ENCODE results near the gene OTOA.
"Not testable (repeated sequence)": the region's sequence is repeated elsewhere in the genome, so short reads cannot be mapped to it uniquely, and the experiment has no call there.

Gene OTOA

DNA sequence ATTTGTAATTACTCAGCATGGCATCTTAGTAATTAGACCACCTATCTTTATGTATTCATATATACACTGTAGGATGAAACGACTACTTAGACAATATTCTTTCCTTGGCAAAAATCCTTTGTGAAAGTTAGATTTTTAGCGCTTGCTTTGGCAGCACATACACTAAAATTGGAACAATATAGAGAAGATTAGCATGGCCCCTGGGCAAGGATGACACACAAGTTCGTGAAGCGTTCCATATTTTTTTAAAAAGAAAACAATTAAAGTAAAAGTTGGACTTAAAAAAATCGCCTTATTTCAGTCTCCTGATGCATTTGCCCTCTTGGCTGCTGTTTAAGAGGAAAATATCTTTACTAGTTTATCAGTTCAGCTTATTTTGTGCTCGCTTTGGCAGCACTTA, 21.9 kb upstream of the OTOA start:
- no peak for DNase-seq (ENCODE audit: low read depth in 2 of 2)

DNA sequence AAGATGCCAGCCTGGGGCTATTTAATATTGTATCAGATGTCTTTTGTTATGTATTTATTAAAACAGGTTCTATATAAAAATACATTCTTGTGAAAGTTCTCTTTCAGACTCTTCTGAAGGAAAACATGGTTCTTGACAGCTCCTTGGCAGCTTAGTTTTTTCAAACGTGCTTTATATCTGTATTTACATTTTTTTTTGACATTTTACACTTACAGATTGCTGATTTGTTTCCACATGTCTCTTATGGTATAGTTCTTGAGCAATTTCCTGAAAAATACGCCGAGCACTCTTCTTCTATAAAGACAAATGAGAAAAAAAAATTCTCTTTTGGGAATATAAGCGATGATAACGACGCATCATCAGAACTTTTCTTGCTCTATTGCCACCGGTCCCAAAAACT, 20.9 kb upstream of the OTOA start:
- DNase-seq (ENCODE audit: low read depth in 2 of 2), result no peak

DNA sequence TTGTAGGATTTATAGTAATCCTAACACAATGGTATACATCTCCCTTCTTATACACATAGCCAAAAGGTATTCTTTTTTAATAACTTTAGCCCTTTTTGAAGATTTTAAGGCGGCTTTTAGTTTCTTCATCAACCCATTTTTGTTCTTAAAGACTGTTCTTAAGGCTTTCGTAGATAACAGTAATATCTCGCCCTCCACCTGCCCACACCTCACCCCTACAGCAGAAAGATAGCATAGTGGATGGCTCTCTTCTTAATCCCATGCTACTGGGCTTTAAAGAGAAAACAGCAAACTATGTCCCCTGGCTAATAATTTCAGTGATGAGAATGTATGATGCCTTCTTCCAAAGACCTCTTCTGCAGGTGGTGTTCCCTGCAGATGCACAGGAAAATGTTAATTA, 20.0 kb upstream of the OTOA start:
- no peak for DNase-seq (ENCODE audit: low read depth in 2 of 2)

DNA sequence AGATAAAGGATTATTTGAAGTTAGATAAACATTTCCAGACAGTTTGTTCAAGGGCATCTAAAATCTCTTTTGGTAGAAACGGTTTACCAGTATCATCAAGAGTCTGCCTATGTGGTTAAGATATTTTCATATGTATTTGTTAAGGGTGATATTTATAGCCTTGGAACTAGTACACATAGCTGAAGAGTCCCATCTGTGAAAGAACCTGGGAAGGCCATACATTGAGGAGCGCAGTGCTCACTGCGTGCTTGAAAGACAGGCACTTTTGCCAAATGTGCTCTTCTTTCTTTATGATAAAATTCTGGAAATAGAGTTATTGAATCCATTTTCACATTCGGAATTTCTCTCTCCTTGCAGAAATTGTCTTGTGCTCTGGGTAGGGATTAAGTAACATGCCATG, 19.1 kb upstream of the OTOA start:
- DNase-seq (ENCODE audit: low read depth in 2 of 2), result no peak

DNA sequence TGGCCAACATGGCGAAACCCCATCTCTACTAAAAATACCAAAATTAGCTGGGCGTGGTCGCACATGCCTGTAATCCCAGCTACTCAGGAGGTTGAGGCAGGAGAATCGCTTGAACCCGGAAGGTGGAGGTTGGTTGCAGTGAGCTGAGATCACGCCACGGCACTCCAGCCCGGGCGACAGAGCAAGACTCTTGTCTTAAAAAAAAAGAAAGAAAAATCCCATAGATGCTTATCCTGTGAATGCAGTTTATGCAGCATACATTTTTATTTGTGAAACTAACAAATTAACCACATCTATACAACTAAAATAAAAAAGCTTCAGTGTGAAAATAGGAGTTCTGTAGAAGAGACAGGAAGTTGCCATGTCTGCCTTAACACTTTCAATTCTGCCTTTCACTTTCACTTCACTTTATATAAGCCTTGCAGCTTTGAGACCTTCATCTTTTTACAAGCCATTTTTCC, 18.5 kb upstream of the OTOA start:
- DNase-seq (ENCODE audit: low read depth in 2 of 2), result no peak

DNA sequence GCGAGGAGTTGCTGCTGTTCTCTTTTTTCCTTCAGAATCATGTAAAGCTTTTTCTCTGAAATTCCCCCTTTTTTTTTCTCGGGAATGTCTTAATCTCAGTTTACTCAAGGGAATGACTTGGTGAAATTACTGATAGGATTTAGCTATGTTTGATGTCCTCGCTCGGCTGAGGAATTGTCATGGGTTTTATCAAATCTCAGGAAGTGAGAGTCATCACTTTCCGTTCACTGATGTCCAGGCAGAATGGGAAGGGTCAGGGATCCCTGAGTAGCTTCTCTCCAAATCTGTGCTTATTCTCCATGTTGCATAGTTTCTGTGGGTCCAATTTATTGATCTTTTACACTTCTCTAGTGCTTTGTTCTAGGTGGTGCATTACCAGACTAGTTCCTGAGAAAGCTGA, 17.7 kb upstream of the OTOA start:
- DNase-seq (ENCODE audit: low read depth in 2 of 2), result no peak

DNA sequence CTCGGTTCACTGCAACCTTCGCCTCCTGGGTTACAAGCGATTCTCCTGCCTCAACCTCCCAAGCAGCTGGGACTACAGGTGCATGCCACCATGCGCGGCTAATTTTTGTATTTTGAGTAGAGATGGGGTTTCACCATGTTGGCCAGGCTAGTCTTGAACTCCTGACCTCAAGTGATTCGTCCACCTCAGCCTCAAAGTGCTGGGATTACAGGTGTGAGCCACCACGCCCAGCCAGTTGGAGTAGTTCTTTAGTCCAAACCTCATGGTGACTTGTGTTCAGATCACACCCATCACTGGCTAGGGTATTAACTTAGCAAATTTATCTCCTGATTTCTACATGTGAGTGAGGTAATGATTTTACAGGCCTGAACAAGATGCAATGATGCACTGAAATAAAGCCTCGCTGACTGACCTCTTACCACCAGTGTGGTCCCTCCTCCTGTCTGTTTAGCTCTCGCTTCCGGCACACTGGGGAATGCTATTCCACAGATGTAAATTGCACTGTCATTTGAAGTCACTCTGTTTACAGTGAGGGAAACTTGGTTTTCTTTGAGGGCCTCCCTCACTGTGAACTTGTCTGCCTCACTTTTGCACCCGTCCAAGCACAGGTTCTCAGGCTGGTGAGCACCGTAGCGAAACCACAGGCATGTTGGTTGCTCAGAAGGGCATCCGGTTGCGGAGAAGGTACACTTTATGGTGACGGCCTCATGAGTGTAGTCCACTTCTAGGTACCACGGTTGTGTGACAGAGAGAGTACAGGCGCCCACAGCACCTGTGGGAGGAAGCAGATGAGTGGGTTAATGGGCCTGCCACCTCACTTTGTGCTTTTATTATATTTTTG, 16.8 kb upstream of the OTOA start:
- DNase-seq (ENCODE audit: low read depth in 2 of 2), result peak; percentile 46 to 67

DNA sequence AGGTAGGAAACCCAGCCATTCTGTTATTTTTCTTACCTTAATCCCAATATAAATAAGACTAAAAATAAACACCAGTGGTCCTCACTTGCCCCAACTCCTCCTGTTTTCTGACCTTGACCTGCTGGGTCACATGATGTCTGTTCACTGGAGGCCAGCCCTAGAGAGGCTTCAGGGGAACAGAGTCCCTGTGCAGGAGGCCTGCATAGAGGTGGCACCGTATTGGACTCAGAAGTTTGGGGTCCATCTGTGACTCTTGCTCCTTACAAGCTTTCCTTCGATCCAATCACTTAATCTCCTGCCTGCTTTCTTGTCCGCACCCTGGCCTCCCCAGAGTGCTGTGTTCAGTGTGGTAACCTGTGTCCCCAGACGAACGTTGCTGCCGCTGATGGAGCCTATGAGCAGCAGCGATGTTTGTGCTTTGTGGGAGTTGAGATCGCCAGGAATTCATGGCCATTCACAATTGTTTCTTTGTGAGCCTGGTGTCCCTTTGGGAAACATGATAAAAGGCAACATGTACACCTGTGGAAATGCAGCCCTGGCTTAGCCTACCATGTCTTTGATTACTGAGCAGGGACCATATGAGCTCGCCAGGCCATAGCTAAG, 16.1 kb upstream of the OTOA start:
- no peak for DNase-seq (ENCODE audit: low read depth in 2 of 2)

DNA sequence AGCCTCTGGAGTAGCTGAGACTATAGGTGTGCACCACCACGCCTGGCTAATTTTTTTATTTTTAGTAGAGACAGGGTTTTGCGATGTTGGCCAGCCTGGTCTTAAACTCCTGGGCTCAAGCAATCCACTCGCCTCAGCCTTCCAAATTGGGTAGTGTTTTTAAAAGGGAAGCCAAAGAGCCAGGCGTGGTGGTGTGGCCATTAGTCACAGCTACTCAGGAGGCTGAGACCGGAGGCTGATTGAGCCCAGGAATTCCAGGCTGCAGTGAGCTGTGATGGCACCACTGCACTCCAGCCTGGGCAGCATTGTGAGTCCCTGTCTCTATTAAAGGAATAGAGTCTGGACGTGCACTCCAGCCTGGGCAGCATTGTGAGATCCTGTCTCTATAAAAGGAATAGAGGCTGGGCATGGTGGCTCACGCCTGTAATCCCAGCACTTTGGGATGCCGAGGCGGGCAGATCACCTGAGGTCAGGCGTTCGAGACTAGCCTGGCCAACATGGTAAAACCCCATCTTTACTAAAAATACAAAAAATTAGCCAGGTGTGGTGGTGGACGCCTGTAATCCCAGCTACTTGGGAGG, 13.9 kb upstream of the OTOA start:
- not testable (repeated sequence) for DNase-seq (ENCODE audit: low read depth in 2 of 2)

DNA sequence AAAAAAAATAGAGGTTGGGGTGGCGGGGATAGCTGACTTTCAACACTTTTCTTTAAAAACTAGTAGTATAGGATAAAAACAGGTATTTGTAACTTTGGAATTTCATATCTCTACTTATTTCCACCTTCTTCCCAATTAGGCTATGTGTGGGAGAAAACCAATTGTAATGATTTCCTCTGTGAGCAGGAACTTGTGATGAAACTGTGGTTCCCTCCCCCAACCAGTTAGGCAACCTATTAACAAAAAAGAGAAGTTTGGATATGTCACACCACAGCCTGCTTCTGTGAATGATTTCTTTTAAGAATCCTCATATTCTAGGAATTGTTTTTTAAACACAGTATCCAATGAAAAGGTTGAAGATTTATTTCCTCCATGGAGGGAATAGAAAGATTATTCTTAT, 13.2 kb upstream of the OTOA start:
- no peak for DNase-seq (ENCODE audit: low read depth in 2 of 2)

DNA sequence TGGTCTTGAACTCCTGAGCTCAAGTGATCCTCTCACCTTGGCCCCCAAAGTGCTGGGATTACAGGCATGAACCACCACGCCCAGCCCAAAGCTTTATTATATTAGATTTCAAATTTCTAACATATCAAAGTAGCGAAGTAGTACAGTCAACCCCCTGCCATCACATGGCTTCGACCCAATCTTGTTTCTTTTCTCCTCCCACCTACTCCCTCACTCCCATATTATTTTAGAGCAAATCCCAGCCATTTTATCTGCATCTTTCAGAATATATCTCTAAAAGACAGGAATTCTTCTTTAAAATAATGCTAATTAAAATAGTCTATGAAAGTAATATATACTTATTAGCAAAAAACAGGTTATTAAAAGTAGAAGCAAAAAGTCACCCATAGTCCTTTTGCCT, 12.3 kb upstream of the OTOA start:
- no peak for DNase-seq (ENCODE audit: low read depth in 2 of 2)

DNA sequence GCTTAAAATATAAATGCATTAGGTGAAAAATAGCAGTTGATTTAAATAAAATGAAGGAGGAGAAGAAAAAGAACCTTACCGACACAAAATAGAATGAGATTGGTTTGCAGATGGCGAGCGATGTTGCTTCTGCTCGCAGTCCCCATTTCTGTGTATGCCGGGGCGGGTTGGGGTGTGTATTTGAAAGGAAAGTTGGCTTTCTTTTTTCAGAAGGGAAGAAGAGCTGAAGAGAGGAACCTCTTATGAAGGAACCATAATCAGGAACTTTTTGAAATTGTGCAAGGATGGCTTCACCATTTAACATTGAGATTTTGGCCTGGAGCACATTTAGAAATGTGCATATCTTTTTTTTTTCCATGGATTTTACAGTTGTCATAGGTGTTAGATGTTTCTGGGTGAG, 11.3 kb upstream of the OTOA start, which contains the start of gene IGSF6:
IGSF6 (minus strand) TSS at position 156 of the 400 bp plus-strand sequence; CDS start at position 146, 10 bp downstream.
- no peak for DNase-seq (ENCODE audit: low read depth in 2 of 2)

DNA sequence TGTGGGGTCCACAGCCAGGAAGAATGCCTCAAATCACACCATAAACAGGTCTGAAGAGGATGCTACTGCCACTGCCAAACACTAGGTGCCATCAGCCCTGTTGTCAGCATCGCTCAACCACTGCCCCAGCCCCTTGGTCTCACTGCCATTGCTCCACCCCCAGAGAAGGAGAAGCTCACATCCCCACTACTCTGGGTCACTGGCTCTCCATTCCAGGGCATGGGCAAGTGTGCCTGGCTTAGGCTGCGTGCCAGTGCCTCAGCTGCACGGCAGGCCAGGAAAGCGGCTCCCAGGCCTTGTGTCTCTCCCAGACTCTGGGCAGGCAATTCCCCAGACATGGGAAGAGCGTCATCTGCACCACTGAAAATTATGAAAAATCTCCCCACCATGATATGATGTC, 10.2 kb upstream of the OTOA start:
- DNase-seq (ENCODE audit: low read depth in 2 of 2), result no peak

DNA sequence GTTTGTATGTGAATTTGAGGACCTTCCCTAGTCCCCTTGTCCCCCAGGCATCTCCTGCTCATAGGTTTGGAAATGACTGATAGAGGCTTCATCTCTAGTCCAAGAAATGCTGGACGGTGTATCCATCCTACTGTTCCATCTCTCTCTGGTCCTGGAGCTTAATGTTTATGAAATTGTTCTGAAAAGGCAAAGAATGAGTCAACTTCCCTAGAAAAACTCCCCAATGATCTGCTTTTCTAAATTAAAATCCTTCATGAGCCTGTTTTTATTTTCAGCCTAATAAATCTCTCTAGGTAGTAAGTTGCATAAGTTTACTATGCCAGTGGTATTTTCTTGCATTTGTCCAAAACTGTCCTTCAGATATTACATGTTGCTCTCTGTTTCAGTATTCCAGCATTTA, 9.3 kb upstream of the OTOA start:
- DNase-seq (ENCODE audit: low read depth in 2 of 2), result no peak

DNA sequence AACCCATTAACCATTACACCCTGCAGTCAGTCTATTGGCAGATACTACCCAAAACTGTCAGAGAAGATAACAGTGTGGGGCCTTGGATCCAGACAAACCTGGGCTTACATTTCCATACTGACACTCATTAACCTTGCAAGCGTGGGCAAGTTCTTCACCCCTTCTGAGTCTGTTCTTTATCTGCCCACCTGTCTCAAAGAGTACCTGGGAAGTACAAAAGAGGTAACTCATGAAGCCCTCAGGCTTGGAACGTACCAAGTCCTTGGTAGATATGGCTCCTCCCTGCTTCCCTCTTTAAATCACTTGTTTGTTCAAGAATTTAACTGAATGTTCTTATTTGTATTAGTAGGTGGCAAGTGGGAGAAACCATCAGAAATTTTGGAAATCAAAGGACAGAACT, 8.9 kb upstream of the OTOA start:
- DNase-seq (ENCODE audit: low read depth in 2 of 2), result no peak

DNA sequence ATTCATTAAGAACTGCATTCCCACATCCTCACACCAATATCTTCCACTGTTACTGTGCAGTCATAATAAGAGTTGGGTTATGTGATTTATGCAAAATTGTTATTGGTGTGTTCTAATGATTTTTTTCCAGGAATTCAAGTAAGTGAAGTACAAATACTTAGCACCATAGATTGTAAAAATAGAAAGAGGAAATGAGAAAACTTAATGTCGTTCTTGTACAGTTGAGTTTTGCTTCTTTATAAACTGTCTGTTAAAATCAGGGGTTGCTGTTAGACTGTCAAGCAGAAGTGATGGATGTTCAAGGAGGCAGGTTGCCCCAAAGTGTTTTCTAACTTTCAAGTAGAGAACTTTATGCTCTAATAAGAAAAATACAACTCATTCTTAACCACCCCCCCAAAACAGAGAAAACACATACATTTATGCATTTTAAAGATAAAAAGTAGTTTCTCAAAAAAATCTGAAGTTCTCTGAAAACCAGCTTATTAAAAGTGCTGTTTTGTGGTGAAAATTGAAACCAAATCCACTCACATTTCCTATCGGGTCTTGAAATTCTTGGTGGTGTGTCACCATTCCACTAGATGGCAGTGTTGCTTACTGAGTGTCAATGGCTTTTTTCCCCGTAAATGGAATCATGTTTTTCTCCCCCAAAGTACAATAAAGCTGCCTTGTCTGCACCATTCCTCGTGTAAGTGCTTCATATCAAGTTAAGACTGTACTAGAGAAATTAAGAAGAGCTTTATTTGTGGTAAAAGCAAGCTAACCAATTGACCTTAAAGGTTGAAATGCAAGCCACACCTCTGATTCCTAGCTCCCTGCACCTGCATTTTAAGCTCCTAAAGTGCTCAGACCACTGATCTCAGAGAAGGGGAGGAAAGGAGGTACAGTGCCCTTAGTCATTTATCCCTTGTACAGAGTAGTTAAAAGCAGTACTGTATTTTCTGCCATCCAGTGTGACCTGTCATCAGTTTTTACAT, 6.7 kb upstream of the OTOA start:
- DNase-seq (ENCODE audit: low read depth in 2 of 2), result no peak

DNA sequence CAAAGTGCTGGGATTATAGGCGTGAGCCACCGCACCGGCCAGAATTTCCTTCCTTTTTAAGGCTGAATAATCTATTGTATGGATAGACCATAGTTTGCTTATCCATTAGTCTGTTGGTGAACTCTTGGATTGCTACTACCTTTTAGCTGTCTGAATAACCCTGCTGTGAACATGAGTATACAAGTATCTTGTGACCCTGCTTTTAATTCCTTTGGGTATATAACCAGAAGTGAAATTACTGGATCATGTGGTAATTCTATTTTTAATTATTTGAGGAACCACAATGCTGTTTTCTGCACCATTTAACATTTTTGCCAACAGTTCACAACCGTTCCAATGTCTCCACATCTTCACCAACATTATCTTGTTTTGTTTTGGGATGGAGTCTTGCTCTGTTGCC, 4.6 kb upstream of the OTOA start:
- DNase-seq (ENCODE audit: low read depth in 2 of 2), result no peak

DNA sequence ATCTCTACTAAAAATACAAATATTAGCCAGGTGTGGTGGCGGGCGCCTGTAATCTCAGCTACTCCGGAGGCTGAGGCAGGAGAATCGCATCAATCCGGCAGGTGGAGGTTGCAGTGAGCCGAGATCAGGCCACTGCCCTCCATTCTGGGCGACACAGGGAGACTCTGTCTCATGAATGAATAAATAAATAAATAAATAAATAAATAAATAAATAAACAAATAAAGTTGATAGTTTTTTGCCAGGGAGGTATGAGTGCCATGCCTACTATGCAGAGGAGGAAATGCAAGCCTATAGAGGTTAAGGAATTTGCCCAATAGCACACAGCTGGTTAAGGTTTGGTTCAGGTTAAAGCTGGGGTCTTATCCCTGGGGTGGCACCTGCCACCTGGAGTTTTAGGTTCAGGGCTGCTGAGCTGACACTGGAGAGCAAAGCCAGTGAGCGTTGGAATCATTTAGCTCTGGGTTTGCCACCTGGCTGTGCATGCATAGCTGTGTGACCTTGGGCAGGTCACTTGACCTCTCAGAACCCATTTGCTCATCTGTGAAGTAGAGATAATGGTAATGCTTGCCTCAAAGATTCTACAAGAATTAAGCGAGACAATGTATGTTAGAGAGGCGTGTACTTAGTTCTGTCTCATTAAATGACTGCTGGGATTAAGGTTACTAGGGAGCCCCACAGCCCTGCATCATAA, 1.2 kb downstream of the OTOA start:
- no peak for DNase-seq (ENCODE audit: low read depth in 2 of 2)

DNA sequence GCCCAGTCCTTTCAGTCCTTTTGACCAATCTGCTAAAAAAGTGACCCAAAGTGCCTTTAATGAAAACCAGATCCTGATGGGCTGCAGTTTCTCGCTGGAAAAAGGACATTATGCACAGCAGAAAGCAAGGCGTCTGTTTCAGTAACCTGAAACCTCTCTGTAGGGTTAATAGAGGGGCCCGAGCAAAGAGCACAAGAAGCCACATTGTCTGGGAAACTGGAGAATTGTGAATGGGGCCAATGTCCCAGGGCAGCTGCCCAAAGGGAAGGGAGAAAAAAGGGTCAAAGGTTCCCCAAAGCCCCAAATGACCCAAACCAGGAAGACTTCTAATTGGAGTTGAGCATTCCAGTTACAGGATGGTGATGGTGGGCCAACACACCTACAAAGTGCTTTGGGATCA, 3.0 kb downstream of the OTOA start:
- no peak for DNase-seq (ENCODE audit: low read depth in 2 of 2)

DNA sequence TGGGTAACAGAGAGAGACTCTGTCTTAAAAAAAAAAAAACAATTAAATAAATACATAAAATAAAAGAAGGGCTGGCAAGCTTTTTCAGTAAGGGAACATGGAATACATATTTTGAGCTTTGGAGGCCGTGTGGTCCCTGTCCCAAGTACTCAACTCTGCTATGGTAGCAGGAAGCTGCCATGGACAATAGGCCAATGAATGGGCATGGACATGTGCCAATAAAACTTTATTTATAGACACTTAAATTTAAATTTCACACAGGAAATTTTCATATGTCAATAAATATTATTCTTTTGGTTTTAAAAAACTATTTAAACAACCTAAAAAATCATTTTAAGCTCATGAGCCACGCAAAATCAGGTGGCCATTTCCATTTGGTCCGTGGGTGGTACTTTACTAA, 3.8 kb downstream of the OTOA start:
- no peak for DNase-seq (ENCODE audit: low read depth in 2 of 2)

DNA sequence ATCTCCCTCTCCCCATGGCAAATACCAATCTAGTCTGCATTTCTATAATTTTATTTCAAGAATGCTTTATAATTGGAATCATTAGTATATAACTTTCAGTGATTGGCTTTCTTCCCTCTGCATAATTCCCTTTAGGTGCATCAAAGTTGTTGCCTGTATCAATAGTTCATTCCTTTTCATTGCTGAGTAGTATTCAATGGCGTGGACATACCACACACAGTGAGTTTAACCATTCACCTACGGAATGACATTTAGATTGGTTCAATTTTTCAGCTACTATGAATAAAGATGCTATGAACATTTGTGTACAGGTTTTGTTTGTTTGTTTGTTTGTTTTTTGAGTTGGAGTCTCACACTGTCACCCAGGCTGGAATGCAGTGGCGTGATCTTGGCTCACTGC, 9.7 kb downstream of the OTOA start:
- DNase-seq (ENCODE audit: low read depth in 2 of 2), result no peak
